Medulla oblongata (tissue), 1 donor: Measurements from ENCODE around the gene GNAI2.
"Not testable (repeated sequence)": the region's sequence is repeated elsewhere in the genome, so short reads cannot be mapped to it uniquely, and the experiment has no call there.

ENCODE experiments used
- DNase-seq: peaks from one replicate; pipeline ENCODE4 v3.0.0-alpha.2; 2015; ENCODE audit errors: extremely low spot score

GNAI2 gene

GRCh38 chr3:50276762-50277101 is 40.7 kb downstream of the GNAI2 start:
- no peak for DNase-seq

- DNase-seq = peak; percentile 75
These were observed 42.3 kb downstream of the GNAI2 start for GRCh38 chr3:50278123-50278879.

DNA sequence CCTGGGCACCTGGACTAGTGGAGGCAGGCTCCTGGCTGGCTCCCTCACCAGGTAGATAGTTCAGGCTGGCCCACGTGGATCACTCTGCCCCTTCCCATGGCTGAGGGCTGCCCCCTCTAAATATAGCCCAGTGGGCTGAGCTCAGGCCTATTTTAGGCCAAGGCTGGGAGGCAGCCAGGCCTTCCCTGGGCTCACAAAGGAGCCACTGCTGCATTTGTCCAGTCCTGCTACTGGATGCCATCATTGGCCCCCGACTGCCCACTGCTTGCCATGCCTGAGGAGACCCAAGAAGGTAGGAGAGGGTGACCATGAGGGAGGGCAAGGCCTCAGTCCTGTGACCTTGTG is 42.8 kb downstream of the GNAI2 start, which contains the start of gene LSMEM2:
Gene LSMEM2 (plus strand): TSS at position 208 of the 345 bp plus-strand sequence. CDS start 27 bp downstream, at position 235.
- peak; percentile 71 for DNase-seq

GRCh38 chr3:50279255-50280016 is 43.4 kb downstream of the GNAI2 start:
- no peak for DNase-seq

DNA sequence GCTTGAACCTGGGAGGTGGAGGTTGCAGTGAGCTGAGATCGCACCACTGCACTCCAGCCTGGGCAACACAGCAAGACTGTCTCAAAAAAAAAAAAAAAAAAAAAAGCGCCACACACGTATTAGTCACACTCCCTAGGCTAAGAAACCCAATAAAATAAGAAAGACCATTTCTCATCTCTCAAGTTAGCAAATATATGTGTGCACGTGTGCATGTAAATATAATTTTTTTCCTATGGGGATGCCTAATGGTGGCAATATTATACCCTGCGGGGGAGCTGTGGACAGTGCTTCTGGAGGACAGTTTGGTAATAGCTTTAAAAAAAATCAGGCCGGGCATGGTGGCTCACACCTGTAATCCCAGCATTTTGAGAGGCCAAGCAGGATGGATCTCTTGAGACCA is 48.1 kb downstream of the GNAI2 start:
- DNase-seq = not testable (repeated sequence)

DNA sequence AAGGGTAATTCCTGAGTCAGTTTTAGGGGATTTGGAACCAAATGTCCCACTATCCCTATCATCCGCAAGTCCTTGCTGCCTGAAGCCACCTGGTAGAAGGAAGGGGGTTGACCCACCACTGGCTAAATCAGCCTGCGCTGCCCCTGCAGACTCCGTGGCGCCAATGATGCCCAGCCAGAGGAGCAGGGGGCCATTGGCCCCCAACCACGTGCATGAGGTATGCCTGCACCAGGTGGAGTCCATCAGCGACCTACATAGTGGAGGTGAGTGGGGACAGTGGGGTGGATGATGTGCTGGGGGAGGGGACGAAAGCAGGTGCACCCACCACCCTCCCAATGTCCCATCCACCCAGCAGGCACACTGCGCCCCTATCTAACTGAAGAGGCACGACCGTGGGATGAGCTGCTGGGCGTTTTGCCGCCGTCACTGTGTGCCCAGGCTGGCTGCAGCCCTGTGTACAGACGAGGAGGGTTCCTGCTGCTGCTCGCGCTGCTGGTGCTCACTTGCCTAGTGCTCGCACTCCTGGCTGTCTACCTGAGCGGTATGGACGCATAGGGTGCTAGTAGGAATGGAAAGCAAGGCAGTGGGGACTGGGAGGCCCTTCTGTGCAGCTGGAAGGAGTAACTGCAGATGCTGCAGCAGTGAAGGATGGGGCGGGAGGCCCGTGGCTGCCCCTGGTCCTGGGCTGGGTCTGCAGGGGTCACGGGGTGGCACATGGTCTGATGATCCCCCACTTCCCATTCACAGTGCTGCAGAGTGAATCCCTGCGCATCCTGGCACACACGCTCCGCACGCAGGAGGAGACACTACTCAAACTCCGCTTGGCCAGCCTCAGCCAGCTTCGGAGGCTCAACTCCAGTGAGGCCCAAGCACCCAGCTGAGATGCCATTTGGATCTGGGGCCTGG is 50.6 kb downstream of the GNAI2 start:
- DNase-seq = no peak

DNA sequence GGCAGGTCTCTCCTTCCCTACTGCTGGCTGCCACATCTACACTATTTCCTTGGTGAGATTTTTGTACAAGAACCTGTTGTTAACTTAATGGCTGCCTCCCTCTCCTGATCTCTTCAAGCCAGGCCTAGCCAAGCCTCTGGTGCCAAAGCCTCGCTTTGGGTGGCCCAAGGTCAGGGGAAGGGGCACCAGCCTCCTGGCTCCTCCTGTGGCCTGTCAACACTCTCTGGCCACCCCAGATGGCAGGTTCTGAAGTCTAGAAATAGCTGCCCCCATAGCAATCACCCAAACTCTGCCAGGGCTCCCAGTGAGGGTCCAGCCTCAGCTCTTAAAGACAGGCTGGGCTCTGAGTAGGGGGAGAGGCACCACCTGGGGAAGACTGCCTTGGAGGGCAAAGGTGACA is 51.3 kb downstream of the GNAI2 start:
- no peak for DNase-seq

GRCh38 chr3:50288387-50289007 is 52.5 kb downstream of the GNAI2 start:
- no peak for DNase-seq

DNA sequence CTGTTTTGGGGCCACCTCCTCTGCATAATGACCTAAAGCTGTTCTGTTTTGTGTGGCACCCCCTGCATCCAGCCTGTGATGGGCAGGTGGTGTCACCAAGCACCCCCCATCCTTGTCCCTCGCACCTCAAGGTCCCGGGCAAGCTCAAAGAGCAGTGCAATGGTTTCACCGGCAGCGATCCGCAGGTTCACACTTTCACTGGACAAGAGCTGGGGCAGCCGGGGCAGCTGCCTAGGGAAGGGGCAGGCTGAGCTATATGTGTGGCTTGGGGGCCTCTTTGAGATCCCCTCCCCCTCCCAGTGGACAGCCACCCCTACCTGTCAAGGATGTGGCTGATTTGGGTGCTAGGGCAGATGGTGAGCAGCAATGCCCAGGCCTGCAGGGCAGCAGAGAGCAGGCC is 53.1 kb downstream of the GNAI2 start:
- DNase-seq = no peak

DNA sequence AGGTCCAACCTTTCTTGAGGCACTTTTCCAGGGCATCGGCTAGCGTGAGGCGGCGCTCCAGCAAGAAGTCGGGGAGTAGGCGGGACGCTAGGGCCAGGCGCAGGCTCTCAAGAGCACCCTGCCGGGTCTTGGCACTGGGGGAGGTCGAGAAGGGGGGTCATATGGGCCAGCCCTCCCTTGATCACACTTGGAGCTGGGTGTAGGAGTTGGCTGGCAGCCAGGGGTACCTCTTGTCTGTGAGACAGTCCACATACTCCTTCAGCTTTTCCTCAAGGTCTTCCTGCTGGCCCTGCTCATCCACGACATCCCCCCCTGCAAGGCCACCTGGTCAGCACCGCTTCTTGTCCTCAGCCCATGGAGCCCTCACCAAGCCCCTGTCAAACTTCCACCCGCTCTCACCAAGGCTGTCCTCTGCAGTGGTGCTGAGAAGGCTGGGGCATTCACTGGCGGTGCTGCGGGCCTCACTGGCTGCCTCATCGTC is 54.2 kb downstream of the GNAI2 start:
- no peak for DNase-seq

DNA sequence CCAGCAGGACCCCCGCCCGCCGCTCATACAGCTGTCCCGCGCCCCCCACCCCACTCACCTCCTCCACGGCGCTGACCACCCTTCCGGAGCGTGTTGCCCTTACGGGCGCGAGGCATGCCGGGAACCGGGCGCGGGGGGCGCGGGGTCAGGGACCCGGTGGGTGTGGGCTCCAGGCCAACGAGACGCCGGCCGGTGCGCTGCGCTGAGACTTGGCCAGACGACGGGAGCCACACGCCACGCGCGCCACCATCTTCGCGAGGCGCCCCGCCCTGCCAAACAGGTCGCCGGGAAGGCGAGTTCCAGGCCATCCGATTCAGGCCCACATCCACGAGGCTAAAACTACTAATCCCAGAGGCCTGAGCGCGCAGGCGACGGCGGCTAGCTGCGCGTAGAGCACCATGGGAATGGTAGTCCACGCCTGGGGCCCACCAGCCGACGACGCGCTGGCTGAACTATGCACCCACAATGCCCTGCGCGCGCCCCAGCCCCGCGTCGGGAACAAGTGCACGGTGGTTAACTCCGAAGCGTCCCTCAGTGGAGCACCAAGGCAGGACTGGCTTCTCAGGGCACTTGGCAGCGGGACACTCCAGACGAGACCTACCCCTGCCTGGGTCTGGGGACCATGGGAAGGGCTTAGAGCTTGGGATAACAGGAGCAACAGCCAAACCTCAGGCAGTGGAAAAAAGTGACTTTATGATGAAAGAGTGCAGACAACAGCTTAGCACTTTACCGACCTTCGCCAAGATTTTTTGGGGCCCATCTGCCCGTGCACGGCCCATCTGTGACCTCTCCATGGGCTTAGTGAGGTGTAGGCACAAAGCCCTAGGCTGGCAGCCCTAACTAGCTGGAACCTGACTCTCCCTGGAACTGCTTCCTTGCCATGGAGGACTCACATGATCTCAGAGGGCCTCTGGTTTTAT is 56.4 kb downstream of the GNAI2 start, which contains the start of gene IFRD2:
Gene IFRD2 (minus strand): TSS at position 271 of the 920 bp plus-strand sequence. CDS start 155 bp downstream, at position 116.
- DNase-seq = peak; percentile 98

- DNase-seq = no peak
These were observed 57.2 kb downstream of the GNAI2 start for GRCh38 chr3:50293079-50293801.

DNA sequence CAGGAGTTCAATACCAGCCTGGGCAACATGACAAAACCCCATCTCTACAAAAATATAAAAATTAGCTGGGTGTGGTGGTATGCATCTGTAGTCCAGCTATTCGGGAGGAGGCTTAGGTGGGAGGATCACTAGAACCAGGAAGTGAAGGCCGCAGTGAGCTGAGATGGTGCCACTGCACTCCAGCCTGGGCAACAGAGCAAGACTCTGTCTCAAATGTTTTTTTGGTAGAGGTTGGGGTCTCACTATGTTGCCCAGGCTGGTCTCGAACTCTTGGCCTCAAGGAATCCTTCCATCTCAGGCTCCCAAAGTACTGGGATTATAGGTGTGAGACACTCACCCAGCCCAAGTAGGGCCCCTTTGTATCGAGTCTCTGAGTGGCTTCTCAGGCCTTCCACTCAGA is 58.1 kb downstream of the GNAI2 start:
- no peak for DNase-seq

- DNase-seq = no peak
These were observed 58.7 kb downstream of the GNAI2 start for GRCh38 chr3:50294492-50295403.

DNA sequence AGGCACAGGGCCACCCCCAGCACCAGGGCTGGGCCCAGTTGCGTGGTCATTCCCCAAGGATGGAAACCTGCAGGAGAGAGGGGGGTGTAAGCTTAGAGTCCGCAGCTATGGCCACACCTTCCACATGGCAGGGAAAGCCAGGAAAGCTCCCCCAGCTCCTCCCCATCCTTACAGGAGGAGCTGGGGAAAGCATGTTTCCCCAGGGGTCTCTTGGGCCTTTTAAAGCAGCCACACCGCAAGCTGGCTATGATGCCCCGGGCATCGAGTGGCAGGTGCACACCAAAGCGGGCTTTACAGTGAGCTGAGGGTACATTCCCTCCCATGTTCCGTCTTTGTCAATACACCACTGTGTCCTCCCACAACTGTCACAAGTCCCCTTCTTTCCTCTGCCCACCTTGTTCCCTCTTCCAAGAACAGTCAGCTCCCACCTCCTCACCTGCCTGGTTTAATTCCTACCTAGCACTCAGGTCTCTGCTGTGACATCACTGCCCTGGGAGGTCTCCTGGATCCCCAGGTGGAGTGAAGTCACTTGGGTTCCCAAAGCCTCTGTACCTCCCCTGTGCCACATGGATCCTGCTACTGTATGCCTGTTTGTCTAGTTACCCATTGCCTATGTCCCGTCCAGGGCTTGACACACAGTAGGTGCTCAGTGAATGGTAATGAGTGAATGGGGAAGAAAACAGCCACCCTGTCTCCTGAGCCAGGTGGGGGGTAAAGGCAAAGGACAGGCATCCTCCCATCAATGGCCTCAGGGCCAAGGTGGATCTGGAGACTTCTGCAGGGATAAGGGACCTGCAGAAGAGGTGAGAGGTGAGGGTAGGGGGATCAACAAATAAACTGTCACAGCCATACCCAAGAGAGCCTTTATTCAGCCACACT is 59.8 kb downstream of the GNAI2 start:
- no peak for DNase-seq

DNA sequence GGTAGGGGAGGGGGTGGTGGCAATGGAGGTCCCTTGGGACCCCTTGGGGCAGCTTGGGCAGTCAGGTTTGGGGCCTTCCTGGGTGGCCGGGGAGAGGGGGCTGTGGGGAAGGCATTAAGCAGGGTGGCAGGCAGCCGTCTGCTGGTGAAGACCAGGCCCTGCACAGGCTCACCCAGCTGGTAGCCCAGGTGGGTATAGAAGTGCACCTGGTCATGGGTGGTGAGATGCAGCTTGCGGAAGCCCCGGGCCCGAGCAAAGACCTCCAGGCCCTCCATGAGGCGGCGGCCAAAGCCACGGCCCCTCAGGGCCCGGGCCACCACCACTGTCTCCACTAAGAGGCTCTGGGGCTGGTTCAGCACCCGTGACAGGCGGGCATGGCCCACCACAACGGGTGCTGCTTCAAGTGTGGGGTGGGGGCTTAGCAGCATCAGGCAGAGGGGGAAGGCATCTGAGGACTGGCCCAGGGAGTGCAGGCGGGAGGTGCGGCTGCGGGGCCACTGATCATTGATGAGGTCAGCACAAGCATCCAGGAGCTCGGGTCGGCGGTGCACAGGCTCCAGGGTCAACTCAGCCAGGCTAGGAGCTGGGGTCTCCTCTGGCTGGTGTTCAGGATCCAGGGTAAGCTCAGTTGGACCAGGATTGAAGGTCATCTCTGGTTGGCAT is 60.8 kb downstream of the GNAI2 start:
- DNase-seq = no peak

DNA sequence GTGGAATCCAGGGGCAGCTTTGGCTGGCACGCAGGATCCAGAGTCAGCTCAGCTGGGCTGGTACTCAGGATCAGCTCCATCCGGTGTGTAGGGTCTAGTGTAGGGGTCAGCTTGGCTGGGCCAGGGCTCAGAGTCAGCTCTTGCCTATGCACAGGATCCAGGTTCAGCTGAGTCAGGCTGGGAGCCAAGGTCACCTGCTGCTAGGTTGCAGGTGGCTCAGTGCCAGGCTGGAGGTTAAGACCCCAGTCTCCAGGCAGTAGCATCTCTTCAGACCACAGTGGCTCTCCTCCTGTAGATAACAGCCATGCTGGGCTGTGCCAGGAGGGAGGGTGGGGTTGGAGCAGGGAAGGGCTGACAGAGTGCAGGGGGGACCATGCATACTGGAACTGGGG is 61.4 kb downstream of the GNAI2 start:
- no peak for DNase-seq
